Measurements from ENCODE around the gene INA.

Gene INA

DNA sequence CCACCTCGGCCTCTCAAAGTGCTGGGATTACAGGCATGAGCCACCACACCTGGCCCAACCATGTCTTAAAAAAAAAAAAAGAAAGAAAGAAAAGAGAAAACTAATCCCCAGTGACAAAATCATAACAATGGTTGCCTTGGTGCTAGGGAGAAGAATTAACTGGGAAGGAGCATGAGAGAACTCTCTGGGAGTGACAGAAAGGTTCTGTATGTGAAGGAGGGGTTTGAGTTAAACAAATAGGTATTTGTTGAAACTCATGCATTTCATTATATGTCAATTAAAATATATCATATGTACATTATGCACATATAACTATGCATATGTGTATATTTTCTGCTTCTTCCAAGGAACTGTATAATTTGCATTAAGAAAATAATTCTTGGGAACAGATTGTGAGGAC lies 33.3 kb downstream of the INA start:
- FAIRE-seq (no peak), DNase-seq (ENCODE audit: insufficient read length) (no peak)
- TF ChIP-seq POLR2A (IDR thresholded peaks at IDR 0.05; ENCODE audit: low read depth, low read length): no peak
- TF ChIP-seq POLR2AphosphoS5 (IDR thresholded peaks at IDR 0.05; ENCODE audit: low read depth, low read length): no peak

DNA sequence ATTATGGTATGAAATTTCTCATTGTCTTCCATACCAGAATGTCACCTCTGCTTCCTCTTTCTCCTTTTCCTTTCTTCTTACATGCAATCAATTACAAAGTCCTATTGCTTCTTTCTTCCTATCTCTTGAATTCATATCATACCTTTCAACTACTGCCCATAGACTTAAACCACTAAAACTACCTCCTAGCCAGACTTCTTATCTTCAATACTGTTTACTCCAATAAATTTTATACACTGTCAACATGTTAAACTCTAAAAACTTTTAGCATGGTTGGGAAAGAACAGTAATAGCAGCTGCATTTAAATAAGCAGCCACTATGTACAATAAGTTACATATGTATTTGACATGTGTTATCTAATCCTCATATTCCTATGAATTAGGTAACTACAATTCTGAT lies 39.1 kb downstream of the INA start:
- no peak for TF ChIP-seq POLR2A (IDR thresholded peaks at IDR 0.05; ENCODE audit: low read depth, low read length)
- no peak for TF ChIP-seq POLR2AphosphoS5 (IDR thresholded peaks at IDR 0.05; ENCODE audit: low read depth, low read length)
- TF ChIP-seq TAF1 (IDR thresholded peaks at IDR 0.05; ENCODE audit: borderline replicate concordance, low read depth, low read length): no peak
- no peak for FAIRE-seq
- DNase-seq (ENCODE audit: insufficient read length): no peak

DNA sequence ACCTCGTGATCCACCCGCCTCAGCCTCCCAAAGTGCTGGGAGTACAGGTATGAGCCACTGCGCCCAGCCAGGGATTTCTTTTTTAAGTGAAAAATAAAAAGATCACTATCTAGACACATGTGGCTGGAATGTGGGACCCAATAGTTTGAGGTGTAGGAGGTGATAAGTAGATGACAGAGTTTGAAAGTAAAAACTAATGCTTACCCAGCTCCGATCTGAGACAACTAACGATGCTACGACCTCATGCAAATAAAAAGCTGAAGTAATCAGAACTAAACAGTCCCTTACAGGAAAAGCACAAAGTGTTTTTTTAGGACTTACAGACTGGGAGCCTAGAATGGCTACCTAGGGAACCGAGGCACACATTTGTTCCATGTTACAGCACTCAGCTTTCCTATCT lies 51.0 kb downstream of the INA start:
- FAIRE-seq (no peak), DNase-seq (ENCODE audit: insufficient read length) (no peak)
- TF ChIP-seq POLR2A (IDR thresholded peaks at IDR 0.05; ENCODE audit: low read depth, low read length): no peak
- no peak for TF ChIP-seq TAF1 (IDR thresholded peaks at IDR 0.05; ENCODE audit: borderline replicate concordance, low read depth, low read length)
- no peak for TF ChIP-seq POLR2AphosphoS5 (IDR thresholded peaks at IDR 0.05; ENCODE audit: low read depth, low read length)

DNA sequence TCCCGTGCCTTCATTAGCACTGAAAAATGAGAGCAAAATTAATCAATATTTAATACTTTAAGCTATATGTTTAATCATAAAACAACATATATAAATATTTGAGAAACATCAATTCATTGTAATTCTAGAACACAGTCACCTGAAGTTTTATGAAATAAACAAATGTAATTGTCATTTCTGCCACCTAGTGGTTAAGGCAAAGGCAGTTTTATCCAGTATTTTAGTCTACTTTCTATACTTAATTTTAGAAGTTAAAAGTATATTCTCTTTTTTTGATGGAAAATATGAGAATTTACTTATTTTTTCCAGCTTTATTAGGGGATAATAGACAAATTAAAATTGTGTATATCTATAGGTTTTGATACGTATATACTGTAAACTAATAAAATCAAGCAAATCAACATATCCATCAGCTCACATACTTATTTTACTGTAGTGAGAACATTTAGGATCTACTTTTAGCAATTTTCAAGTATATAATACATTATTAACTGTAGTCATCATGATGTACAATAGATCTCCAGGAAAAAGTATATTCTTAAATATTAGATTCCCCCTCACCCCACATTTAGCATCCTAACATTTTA lies 57.1 kb downstream of the INA start:
- DNase-seq (ENCODE audit: insufficient read length) (no peak), FAIRE-seq (no peak)

DNA sequence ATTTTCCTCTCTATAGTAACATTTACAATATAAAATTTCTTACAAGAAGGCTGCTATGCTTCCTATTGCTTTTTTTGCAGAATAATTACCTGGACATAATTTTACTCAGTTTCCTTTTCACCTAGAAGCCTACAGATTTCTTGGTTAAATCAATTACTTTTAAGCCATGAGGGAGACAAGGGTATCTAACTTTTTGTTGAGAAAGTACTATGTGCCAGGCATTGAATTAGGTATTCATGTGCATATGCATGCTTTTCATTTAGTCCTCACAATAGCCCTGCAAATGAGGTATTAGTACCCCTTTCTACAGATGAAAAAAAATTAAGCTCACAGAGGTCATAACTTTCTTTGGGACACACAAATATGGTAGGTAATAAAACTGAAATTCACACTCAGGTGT lies 57.6 kb downstream of the INA start:
- FAIRE-seq (no peak), DNase-seq (ENCODE audit: insufficient read length) (no peak)
- TF ChIP-seq POLR2A (IDR thresholded peaks at IDR 0.05; ENCODE audit: low read depth, low read length) (no peak), TAF1 (IDR thresholded peaks at IDR 0.05; ENCODE audit: borderline replicate concordance, low read depth, low read length) (no peak), POLR2AphosphoS5 (IDR thresholded peaks at IDR 0.05; ENCODE audit: low read depth, low read length) (no peak)

More for the DNA sequence above, 57.1 kb downstream of the INA start:
- TF ChIP-seq TAF1 (IDR thresholded peaks at IDR 0.05; ENCODE audit: borderline replicate concordance, low read depth, low read length) (no peak), POLR2AphosphoS5 (IDR thresholded peaks at IDR 0.05; ENCODE audit: low read depth, low read length) (no peak), POLR2A (IDR thresholded peaks at IDR 0.05; ENCODE audit: low read depth, low read length) (no peak)

DNA sequence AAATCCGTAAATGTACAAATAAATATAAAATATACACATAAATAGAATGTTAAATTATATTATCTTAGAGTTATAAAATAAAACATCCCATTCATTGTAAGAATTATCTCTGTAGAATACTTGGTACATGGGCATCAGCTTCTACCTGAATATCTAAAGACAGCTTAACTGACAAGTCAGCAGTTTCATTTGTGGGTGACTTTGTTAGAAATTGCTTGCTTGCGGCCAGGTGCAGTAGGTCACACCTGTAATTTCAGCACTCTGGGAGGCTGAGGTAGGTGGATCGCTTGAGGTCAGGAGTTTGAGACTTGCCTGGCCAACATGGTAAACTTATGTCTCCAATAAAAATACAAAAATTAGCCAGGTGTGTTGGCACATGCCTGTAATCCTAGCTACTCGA lies 59.4 kb downstream of the INA start:
- no peak for DNase-seq (ENCODE audit: insufficient read length)
- TF ChIP-seq POLR2AphosphoS5 (IDR thresholded peaks at IDR 0.05; ENCODE audit: low read depth, low read length): no peak
- TF ChIP-seq TAF1 (IDR thresholded peaks at IDR 0.05; ENCODE audit: borderline replicate concordance, low read depth, low read length): no peak
- TF ChIP-seq POLR2A (IDR thresholded peaks at IDR 0.05; ENCODE audit: low read depth, low read length): no peak
- FAIRE-seq: no peak
